NAMALWA (cell line): Measurements from ENCODE around the gene PHETA1.
A peak's percentile ranks its signal among the peaks of the same experiment; 100 is the strongest.
"Not testable (repeated sequence)": the region's sequence is repeated elsewhere in the genome, so short reads cannot be mapped to it uniquely, and the experiment has no call there.

Experiments
- DNase-seq: peaks from one replicate; pipeline ENCODE4 v3.0.0-alpha.2; 2015; ENCODE audit warnings: low spot score

PHETA1 gene

DNA sequence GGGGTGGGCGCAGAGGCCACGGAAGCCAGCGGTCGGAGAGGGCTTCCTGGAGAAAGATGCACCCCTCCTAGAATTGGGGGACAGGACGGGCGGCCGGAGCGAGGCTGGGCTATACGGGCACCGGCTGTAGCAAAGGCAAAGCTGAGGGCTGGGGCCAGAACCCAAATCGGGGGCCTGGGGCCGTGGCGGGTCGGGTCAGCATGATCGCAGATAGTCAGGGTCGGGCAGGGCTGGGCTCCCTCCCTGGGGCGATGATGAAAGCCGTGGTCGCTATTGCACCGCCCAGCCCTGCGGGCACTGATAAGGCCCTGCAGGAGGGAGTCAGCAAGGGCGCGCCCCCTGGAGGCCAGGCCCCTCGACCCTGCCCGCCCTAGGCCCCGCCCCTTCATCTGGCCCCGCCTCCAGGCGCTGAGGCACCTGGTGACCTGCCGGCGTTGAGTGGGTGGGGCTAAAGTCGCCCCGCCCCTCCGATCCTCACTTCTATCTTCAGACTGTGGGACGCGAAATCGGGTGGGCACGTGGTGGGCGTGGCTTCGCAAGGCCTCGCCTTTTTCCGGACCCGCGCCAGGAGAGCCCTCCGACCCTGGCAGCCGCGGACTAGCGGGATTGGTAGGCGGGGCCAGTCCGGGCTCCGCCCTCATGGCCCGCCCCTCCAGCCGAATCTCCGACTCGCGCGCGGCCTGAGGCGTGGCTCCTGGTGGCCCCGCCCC is 36.4 kb upstream of the PHETA1 start:
- peak; percentile 99 for DNase-seq

DNA sequence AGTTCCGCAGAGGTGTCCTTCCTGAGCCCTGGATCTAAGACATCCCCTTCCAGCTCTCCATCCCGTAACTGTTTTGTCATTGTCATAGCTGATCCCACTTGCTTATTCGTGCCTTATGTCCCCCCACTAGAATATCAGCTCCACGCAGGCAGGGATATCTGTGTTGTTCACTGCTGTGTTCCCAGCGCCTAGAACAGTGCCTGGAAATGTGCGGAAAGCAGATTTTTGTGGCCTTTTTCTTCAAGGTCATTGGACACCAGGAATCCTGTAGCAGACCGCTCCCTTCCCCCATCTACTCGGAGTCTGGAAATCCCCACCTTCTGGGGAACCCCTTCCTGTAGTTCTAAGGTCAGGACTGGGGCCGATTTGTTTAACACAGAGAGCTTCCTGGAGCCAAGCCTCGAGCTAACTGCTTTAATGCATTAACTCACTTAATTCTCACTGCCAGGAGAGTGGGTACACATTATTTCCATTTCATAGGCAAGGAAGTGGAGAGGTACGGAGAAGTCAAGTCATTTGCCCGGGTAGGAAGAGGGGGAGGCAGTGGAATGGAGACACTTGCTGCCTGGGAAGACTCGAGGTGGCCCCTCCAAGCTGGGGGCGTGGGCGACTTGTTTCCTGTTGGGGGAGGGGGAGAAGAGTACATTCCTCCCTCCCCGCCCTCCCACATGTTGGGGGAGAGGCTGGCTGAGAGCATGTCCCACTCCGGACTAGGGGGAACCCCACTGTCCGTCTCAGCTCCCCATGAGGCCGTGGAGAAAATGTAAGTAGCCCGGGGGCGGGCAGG is 35.7 kb upstream of the PHETA1 start:
- peak; percentile 67 for DNase-seq

DNA sequence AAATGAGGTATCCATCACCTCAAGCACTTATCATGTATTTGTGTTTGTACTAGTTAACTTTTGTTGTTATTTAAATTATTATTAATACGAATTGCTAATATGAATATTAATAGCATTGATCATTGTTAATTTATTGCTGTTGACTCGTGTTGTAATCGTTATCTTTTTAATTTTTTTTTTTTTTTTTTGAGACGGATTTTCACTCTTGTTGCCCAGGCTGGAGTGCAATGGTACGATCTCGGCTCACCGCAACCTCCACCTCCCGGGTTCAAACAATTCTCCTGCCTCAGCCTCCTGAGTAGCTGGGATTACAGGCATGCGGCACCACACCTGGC is 33.6 kb upstream of the PHETA1 start:
- DNase-seq: not testable (repeated sequence)

DNA sequence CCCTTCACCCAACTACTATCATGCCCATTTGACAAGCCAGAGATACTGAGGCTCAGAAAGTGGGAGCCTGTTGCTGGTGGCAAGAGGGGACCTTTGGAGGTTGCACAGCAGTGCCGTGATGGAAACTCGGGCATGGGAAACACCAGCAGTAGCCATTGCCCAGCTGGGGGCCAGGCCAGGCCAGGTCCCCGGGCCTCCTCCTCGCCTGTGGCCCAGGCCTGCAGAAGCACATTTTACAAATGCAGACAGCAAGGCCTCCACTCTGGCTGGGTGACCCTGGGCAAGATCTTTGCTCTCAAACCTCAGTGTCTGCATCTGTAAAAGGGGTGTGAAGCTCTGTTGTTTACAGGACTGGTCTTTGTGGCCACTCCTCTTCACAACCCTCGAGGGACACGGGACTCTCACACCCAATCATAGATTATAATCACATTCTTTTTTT is 32.3 kb upstream of the PHETA1 start:
- DNase-seq: no peak

DNA sequence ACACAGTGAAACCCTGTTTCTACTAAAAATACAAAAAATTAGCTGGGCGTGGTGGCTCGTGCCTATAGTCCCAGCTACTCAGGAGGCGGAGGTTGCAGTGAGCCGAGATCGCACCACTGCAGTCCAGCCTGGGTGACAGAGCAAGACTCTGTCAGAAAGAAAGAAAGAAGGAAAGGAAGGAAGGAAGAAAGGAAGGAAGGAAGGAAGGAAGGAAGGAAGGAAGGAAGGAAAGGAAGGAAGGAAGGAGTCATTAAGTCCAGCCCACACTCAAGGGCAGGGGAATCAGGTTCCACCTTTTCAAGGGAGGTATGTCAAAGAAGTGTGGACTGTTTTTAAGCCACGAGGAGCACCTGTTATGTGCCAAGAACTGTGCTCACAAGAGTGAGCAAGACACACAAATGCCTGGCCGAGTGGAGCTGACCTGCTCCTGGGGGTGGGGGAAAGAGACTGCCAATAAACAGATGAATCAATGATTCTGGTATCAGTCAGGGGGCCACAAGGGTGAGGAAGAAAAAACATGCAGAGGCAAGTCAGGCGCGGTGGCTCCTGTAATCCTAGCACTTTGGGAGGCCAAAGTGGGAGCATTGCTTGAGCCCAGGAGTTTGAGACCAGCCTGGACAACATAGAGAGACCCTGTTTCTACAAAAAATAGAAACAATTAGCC is 31.0 kb upstream of the PHETA1 start:
- DNase-seq: not testable (repeated sequence)

DNA sequence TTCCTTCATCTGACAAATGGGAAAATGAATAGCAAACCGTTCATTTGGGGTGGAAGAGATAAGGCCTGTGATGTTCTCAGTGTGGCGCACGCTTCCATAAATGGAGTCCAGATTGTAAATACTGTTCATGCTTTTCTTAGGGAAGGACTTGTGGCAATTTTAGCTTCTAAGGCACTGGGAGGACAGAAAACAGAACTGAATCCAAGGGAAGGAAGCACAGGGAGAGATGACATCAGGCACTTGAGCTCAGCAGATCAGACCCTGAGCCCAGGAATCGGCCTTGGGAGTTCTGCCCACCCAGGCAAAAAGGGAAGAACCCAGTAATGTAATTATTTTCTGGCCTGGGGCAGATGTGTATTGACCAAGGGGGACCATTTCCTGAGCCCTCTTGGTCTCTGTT is 29.6 kb upstream of the PHETA1 start:
- no peak for DNase-seq

- peak; percentile 86 for DNase-seq
Measured at GRCh38 chr12:111396726-111397445, 28.0 kb upstream of the PHETA1 start.

DNA sequence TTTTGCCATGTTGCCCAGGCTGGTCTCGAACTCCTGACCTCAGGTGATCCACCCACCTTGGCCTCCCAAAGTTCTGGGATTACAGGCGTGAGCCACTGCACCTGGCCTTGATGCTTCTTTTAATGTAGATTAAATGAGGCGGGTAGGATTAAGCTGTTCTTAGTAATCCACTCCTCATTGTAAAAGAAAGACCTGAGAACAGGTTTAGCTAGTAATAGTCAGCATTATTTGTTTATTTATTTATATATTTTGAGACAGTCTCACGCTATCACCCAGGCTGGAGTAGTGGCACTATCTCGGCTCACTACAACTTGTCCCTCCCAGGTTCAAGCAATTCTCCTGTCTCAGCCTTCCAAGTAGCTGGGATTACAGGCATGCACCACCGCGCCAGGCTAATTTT is 27.4 kb upstream of the PHETA1 start:
- DNase-seq: not testable (repeated sequence)

GRCh38 chr12:111395336-111396187 is 26.7 kb upstream of the PHETA1 start:
- no peak for DNase-seq

DNA sequence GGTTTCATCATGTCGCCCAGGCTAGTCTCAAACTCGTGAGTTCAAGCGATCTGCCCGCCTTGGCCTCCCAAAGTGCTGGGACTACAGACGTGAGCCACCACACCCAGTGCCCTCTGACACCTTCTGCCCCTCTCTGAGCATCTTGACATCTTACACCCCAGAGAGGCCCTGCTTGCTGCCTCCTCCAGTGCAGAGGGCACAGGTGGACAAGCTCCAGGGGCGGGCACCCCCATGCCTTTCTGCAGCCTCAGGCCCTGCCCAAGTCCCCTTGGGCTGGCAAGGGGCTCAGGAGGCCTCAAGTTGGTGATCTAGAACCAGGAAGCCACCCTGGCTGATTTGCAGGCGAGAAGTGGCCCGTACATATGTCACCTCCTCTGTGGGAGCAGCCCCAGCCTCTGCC is 25.6 kb upstream of the PHETA1 start:
- DNase-seq: no peak

GRCh38 chr12:111393700-111394300 is 24.9 kb upstream of the PHETA1 start:
- no peak for DNase-seq

DNA sequence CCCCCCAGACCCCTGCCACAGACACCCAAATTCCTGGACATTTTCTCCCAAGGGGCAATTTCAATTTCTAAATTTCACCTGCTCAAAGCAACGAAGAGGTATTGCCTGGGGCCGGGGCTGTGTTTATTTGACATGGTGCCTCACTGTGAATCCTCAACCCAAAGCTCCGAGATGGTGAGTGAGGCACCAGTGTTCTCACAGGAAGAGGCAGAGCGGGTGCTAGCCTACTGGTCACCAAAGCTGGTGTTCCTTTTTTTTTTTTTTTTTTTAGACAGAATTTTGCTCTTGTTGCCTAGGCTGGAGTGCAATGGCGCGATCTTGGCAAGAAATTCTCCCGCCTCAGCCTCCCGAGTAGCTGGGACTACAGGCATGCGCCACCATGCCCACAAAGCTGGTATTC is 22.0 kb upstream of the PHETA1 start:
- DNase-seq: no peak

DNA sequence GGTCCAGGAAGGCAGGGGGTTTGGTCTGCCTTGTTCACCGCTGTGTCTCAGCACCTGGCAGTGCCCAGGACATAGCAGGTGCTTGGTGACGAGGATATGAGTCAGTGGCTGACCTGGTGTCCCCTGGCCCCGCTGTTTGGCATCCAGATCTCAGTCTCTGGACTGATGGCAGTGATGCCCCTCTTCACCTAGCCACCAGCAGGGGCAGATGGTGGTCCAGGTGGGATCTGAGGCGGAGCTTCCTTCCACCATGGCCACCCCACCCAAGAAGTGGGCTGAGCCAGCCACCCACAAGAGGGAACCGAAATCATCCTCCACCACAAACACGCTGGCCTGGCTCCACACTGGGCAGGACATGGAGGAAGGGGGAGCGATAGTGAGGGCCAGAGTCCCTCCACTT is 20.7 kb upstream of the PHETA1 start:
- no peak for DNase-seq

GRCh38 chr12:111387747-111388323 is 18.9 kb upstream of the PHETA1 start:
- no peak for DNase-seq

GRCh38 chr12:111386885-111387284 is 18.0 kb upstream of the PHETA1 start:
- DNase-seq: no peak

- DNase-seq: no peak
Measured at GRCh38 chr12:111384596-111384995, 15.7 kb upstream of the PHETA1 start.

GRCh38 chr12:111379942-111380554 is 11.2 kb upstream of the PHETA1 start:
- DNase-seq: no peak

GRCh38 chr12:111377440-111377839 is 8.5 kb upstream of the PHETA1 start:
- no peak for DNase-seq

DNA sequence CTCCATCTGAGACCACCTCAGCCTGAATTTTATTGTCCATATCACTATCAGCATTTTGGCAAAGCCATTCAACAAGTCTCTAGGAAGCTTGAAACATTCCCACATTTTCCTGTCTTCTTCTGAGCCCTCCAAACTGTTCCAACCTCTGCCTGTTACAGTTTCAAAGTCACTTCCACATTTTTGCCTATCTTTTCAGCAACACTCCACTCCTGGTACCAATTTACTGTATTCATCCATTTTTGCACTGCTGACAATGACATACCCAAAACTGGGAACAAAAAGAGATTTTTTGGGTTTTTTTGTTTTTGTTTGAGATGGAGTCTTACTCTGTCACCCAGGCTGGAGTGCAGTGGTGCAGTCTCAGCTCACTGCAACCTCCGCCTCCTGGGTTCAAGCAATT is 4.3 kb upstream of the PHETA1 start:
- not testable (repeated sequence) for DNase-seq

DNA sequence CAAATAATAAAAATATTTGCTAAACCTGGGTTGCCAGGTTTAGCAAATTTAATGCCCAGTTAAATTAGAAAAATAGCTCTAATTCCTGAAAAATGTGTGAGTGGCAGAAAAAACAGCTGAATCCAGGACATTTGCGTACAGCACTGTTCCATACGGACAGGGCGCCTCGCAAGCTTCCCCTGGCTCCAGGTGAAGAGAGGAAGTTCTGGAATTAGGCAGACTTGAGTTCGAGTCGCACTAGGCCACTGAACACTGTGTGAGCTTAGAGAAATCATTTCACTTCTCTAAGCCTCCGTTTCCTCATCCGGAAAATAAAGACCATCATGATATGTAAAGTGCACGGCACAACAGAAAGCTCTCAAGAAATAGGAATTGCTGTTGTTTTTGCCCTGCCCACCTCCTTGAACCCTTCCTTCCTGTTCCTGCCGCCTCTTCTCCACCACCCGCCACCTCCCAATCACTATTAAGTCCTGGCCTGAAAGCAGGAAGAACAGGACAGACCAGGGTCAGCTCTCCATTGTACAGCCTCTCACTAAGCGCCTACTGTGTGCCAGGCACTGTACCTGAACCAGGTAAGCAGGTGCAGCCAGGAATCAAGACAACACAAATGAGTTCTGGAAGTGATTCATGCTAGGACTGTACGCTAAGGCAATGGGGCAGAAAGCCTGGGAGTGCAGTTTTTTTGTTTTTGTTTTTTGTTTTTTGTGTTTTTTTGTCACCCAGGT is 763 bp upstream of the PHETA1 start:
- DNase-seq: no peak
